ENCODE results near the gene MIOS.

MIOS gene

DNA sequence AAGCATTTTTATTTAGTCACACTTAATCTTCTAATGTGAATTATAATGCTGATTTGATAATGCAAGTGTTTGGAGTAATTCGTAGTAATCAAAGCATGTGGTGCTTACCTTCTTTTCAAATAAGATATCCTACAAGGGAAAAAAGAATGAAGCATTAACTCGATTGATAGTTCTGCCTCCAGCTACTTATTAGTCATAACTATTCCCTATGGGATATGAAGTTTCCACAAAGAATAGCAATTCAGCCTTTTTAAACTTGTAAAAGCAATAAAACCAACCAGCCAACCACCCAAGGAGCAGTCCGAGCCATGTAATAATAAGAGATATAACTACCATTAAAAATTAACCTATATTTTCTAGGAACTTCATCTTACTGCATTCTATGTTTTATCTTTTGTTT lies 42.6 kb upstream of the MIOS start:
- H3K4me3 ChIP-seq (ENCODE audit: low read depth, low read length), result no peak overlapping the region
- TF ChIP-seq, protein P1, sequence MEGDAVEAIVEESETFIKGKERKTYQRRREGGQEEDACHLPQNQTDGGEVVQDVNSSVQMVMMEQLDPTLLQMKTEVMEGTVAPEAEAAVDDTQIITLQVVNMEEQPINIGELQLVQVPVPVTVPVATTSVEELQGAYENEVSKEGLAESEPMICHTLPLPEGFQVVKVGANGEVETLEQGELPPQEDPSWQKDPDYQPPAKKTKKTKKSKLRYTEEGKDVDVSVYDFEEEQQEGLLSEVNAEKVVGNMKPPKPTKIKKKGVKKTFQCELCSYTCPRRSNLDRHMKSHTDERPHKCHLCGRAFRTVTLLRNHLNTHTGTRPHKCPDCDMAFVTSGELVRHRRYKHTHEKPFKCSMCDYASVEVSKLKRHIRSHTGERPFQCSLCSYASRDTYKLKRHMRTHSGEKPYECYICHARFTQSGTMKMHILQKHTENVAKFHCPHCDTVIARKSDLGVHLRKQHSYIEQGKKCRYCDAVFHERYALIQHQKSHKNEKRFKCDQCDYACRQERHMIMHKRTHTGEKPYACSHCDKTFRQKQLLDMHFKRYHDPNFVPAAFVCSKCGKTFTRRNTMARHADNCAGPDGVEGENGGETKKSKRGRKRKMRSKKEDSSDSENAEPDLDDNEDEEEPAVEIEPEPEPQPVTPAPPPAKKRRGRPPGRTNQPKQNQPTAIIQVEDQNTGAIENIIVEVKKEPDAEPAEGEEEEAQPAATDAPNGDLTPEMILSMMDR (IDR thresholded peaks at IDR 0.05; ENCODE audit: insufficient read depth, low read depth, low read length, missing control alignments), result no peak
- no peak for DNase-seq (ENCODE audit: low read depth)

DNA sequence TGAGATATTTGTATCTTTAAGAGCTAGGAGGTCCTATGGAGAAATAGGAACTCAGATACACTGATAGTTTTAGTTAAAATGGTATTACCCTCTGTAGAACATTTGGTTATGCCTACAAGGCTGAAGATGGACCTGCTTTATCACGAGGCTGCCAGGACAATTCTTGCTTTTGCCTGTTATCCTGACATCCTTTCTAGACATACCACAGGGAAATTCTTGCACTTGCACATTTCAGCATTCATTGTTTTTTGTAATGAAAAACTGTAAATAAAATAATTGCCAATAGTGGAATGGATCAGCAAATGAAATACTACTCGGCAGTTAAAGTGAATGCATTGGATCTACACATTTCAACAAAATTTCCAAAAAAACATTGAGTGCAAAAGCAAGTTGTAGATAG lies 40.7 kb upstream of the MIOS start:
- no peak for DNase-seq (ENCODE audit: low read depth)
- no peak overlapping the region for H3K4me3 ChIP-seq (ENCODE audit: low read depth, low read length)
- TF ChIP-seq, protein P1 (IDR thresholded peaks at IDR 0.05; ENCODE audit: insufficient read depth, low read depth, low read length, missing control alignments), result no peak

DNA sequence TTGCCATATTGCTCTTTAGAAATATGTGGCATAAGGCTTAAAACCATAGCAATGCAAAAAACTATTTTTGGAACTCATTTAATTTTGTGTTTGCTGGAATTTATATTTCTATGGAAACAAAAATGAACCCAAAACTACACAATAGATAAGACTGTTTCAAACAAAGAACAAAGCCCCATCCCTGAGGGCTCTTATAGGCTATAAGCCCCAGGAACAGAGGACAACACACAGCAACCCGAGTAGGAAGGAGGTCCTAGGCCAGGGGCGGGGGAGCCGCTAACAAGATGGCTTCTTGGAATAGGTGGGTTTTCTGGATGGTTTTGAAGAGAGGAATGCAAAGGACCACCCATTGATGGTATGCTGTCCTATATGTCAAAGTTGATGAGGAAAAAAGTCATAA lies 39.6 kb upstream of the MIOS start:
- no peak overlapping the region for H3K4me3 ChIP-seq (ENCODE audit: low read depth, low read length)
- TF ChIP-seq, protein P1 (IDR thresholded peaks at IDR 0.05; ENCODE audit: insufficient read depth, low read depth, low read length, missing control alignments), result no peak
- DNase-seq (ENCODE audit: low read depth), result no peak

DNA sequence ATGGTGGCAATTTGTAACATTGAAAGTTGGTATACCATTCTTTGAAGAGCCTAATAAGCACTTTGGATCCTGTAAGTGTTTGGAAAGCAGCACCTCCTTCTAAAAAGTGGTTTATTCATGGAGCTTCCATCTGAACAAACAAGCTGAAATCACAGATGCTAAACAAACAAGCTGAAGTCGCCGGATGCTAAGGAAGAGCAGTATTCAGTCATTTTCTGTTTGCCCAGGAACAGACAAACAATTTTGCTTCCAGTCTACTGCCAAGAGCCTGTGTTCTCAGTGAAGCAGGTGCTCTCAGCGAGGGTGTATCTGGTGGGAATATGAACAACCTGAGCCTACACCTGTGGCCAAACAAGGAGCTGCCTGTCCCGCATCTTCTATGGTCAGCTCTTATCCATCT lies 37.4 kb upstream of the MIOS start:
- TF ChIP-seq, protein P1 (IDR thresholded peaks at IDR 0.05; ENCODE audit: insufficient read depth, low read depth, low read length, missing control alignments), result no peak
- no peak for DNase-seq (ENCODE audit: low read depth)
- no peak overlapping the region for H3K4me3 ChIP-seq (ENCODE audit: low read depth, low read length)

DNA sequence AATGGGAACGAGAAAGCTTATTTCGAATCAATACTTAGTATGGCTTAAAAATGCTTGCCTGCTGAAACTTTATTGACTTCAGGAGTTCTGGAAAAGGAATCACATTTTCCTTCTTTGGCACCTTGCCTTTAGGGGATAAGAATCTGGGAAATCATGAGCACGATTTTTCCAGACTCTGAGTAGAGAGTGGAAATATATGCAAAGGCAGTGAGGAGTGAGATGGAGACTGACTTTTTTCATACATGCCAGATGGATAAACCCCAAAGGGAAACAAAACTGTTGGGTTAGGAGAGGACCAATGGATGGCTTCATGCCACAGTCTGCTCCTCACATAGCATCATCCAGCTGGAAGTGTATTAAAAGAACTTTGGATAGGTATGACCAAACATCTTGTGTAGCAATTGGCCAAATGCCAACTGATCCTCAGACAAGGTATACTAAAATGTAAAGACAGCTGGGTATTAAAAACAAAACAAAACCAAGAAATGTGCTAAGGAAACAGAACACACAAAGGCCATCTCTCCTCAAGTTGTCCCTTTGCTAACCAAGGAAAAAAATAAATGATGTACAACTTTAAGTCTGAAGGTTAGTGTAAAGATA lies 32.8 kb upstream of the MIOS start:
- TF ChIP-seq, protein P1 (IDR thresholded peaks at IDR 0.05; ENCODE audit: insufficient read depth, low read depth, low read length, missing control alignments), result no peak
- H3K4me3 ChIP-seq (ENCODE audit: low read depth, low read length), result no peak overlapping the region
- DNase-seq (ENCODE audit: low read depth), result no peak

DNA sequence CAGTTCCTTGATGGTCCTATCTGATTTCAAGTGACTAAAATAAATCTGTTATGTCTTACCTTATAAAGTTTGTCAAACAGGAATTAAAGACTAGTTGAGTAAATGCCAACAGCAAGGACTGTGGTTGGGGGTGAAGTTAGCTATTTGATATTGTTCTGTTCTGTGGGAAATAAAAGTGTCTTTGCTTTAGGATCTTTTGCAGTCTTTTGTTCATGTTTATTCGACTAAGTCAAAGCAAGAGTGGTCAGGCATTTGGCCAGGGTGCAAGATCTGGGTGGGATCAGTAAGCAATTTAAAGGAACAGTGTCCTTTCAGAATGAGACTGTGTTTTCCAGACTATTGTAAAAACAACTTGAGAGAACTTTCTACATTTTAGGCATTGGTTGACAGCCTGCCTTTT lies 31.0 kb upstream of the MIOS start, which contains the start of gene COL28A1:
COL28A1 (minus strand) TSS at position 183 of the 400 bp plus-strand sequence. CDS start 2,998 bp downstream, outside the sequence.
- DNase-seq (ENCODE audit: low read depth), result no peak
- TF ChIP-seq, protein P1 (IDR thresholded peaks at IDR 0.05; ENCODE audit: insufficient read depth, low read depth, low read length, missing control alignments), result no peak
- H3K4me3 ChIP-seq (ENCODE audit: low read depth, low read length), result no peak within 1 kb of the TSS

DNA sequence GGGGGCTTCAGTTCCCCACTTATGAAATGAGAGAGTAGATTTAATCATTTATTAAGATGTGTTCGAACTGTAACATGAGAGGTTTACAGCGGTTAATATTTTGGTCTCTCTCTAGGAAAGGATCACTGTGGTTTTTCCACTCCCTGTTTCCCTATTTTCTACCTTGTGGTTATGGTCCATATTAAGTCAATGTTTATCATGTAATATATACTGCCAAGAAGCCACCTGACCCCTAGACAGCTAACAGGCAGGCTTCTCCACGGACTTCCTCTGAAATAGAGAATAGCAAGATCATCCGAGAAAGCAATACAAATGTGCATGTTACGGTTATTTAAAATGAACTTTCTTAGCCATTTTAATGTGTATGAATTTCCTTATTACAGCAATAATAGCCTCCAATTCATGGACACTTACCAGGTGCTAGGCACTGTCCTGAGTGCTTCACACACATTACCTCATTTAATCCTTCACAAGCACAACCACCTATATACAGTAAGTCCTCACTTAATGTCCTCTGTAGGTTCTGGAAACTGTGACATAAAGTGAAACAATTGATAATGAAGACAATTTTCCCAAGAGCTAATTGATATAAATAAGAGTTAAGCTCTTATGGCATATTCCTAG lies 30.2 kb upstream of the MIOS start:
- no peak overlapping the region for H3K4me3 ChIP-seq (ENCODE audit: low read depth, low read length)
- DNase-seq (ENCODE audit: low read depth), result no peak
- TF ChIP-seq, protein P1 (IDR thresholded peaks at IDR 0.05; ENCODE audit: insufficient read depth, low read depth, low read length, missing control alignments), result no peak

Data from GM12865 (cell line).